Keratinocyte (primary cell): ENCODE measurements around the gene RSPH1. TPM values are rescaled to one million over a fixed set of nuclear protein-coding genes. Genes with fewer than 3 reads are reported as not detected.

Experiments used
- DNase-seq: peaks from one replicate; pipeline ENCODE4 v3.0.0-alpha.2; 2011; ENCODE audit warnings: low read depth, missing footprints, low spot score
- FAIRE-seq: peaks from 2 replicates; lab custom pipeline; 2011; peaks lifted over from hg19 to GRCh38; lab: Jason Lieb, UNC
- H2AFZ ChIP-seq: 2 replicates; pipeline ENCODE4 v1.6.0; 2012; ENCODE audit warnings: low read length, control low read depth, inconsistent platforms; ENCODE audit not compliant: control insufficient read depth
- H3K27ac ChIP-seq: 2 replicates; pipeline ENCODE4 v1.5.1; 2011; ENCODE audit warnings: low read length; ENCODE audit not compliant: control insufficient read depth, insufficient read depth
- H3K27me3 ChIP-seq: 3 replicates; pipeline ENCODE4 v1.6.0; 2011; ENCODE audit warnings: low read length; ENCODE audit not compliant: control insufficient read depth, insufficient read depth; ENCODE audit errors: extremely low read depth
- H3K36me3 ChIP-seq, 2 experiments: 2 replicates in 1 of 2; 3 replicates in 1 of 2; pipeline ENCODE4 v1.5.1; 2011; ENCODE audit warnings: low read length in 2 of 2, mild to moderate bottlenecking in 1 of 2; ENCODE audit not compliant: control insufficient read depth in 2 of 2, insufficient read depth in 2 of 2; ENCODE audit errors: extremely low read depth in 1 of 2
- H3K4me1 ChIP-seq: 3 replicates; pipeline ENCODE4 v1.5.1; 2011; ENCODE audit warnings: low read length; ENCODE audit not compliant: control insufficient read depth, insufficient read depth; ENCODE audit errors: extremely low read depth
- H3K4me2 ChIP-seq: 3 replicates; pipeline ENCODE4 v1.6.0; 2011; ENCODE audit warnings: low read depth, low read length; ENCODE audit not compliant: control insufficient read depth, insufficient read depth; ENCODE audit errors: extremely low read depth
- H3K4me3 ChIP-seq, 3 experiments: fragments of 200-600 bp in 1 of 3; sonication (generic) in 1 of 3; 2 replicates in 2 of 3; 3 replicates in 1 of 3; pipeline ENCODE4 v1.5.1; 2011 to 2016; ENCODE audit warnings: low read length in 3 of 3, mild to moderate bottlenecking in 3 of 3, control low read depth in 2 of 3, inconsistent platforms in 1 of 3, low read depth in 1 of 3, mixed read lengths in 1 of 3, mixed run types in 1 of 3, moderate library complexity in 1 of 3; ENCODE audit not compliant: control insufficient read depth in 2 of 3, insufficient read depth in 2 of 3; ENCODE audit errors: extremely low read depth in 1 of 3
- H3K79me2 ChIP-seq: 2 replicates; pipeline ENCODE4 v1.6.0; 2012; ENCODE audit warnings: low read length; ENCODE audit not compliant: control insufficient read depth, insufficient read depth
- H3K9ac ChIP-seq: 3 replicates; pipeline ENCODE4 v1.6.0; 2011; ENCODE audit warnings: low read length; ENCODE audit not compliant: control insufficient read depth, insufficient read depth; ENCODE audit errors: extremely low read depth
- H3K9me1 ChIP-seq: 3 replicates; pipeline ENCODE4 v1.6.0; 2011; ENCODE audit warnings: low read length; ENCODE audit not compliant: control insufficient read depth, insufficient read depth; ENCODE audit errors: extremely low read depth
- H3K9me3 ChIP-seq: 2 replicates; pipeline ENCODE4 v1.5.1; 2012; ENCODE audit warnings: low read depth, low read length; ENCODE audit not compliant: control insufficient read depth
- H4K20me1 ChIP-seq: 3 replicates; pipeline ENCODE4 v1.6.0; 2011; ENCODE audit warnings: low read length; ENCODE audit not compliant: control insufficient read depth, insufficient read depth; ENCODE audit errors: extremely low read depth
- CTCF ChIP-seq, 3 experiments: IDR thresholded peaks in 1 of 3; conservative IDR thresholded peaks in 1 of 3; optimal IDR thresholded peaks in 1 of 3; 2 replicates in 2 of 3; 3 replicates in 1 of 3; pipeline versions ENCODE3 to v1.5.1; 2011; ENCODE audit warnings: low read length in 3 of 3, mild to moderate bottlenecking in 3 of 3, moderate library complexity in 2 of 3, control low read depth in 1 of 3, inconsistent platforms in 1 of 3; ENCODE audit not compliant: insufficient read depth in 2 of 3; ENCODE audit errors: extremely low read depth in 1 of 3
- EZH2 ChIP-seq: IDR thresholded peaks from one replicate; pipeline ENCODE4 v1.6.1; 2012; ENCODE audit warnings: inconsistent platforms, mild to moderate bottlenecking, low read length, moderate library complexity
- dilution Hi-C: fragments of 300-500 bp; cut with MboI; formaldehyde crosslinking; loops from one replicate; pipeline ENCODE4 v1.7.0; 2020; ENCODE audit warnings: low sequenced_read_pairs; ENCODE audit not compliant: extremely low pct_ligation_motif_present
- polyA plus RNA-seq, 5 experiments: library from polyadenylated mRNA; depleted of rRNA in 3 of 5; stranded (reverse) in 3 of 5; stranded (forward) in 1 of 5; unstranded in 1 of 5; fragments of >200 nt; gene quantifications; 1 replicate in 1 of 5; 2 replicates in 3 of 5; 3 replicates in 1 of 5; pipeline versions ENCODE4 v1.2.1 to v1.2.3, GENCODE V29; 2011 to 2012; ENCODE audit warnings: missing spikeins in 2 of 5, low read depth in 1 of 5, low replicate concordance in 1 of 5

RSPH1 gene
- polyA plus RNA-seq, 1 donor (not counting 4 experiments of a cell fraction or from before 2014, with no cell fraction given): 0.50 TPM

GRCh38 chr21:42463861-42464515 lies 32.0 kb downstream of the RSPH1 start:
- Histone ChIP-seq H3K4me2 (no peak overlapping the region), H4K20me1 (no peaks in the 10 kb centered on the region), H3K36me3 (no peaks in the 10 kb centered on the region), H3K9me1 (no peaks in the 10 kb centered on the region), H2AFZ (no peak overlapping the region), H3K9me3 (no peaks in the 10 kb centered on the region), H3K9ac (no peak overlapping the region), H3K27me3 (no peaks in the 10 kb centered on the region), H3K79me2 (no peaks in the 10 kb centered on the region), H3K4me1 (peaks cover 7% of the 10 kb centered on the region), H3K27ac (no peak overlapping the region), H3K4me3 (no peak overlapping the region)
- FAIRE-seq (no peak), DNase-seq (no peak)
- no peak for TF ChIP-seq CTCF (optimal IDR thresholded peaks at IDR 0.05 in 1 of 3, IDR thresholded peaks at IDR 0.05 in 1 of 3, conservative IDR thresholded peaks at IDR 0.05 in 1 of 3; ENCODE audit: extremely low read depth in 1 of 3, insufficient read depth in 2 of 3, low read length in 3 of 3)
- no peak for TF ChIP-seq EZH2
- dilution Hi-C loops: no loop called here

- Histone ChIP-seq H3K36me3 (no peaks in the 10 kb centered on the region), H3K27me3 (no peaks in the 10 kb centered on the region), H2AFZ (no peak overlapping the region), H3K4me3 (no peak overlapping the region), H3K9me1 (no peaks in the 10 kb centered on the region), H3K9ac (no peak overlapping the region), H3K27ac (no peak overlapping the region), H3K4me1 (no peaks in the 10 kb centered on the region), H3K9me3 (no peaks in the 10 kb centered on the region), H3K4me2 (no peak overlapping the region), H3K79me2 (no peaks in the 10 kb centered on the region), H4K20me1 (no peaks in the 10 kb centered on the region)
- DNase-seq (no peak), FAIRE-seq (no peak)
- no peak for TF ChIP-seq EZH2
- TF ChIP-seq CTCF (optimal IDR thresholded peaks at IDR 0.05 in 1 of 3, IDR thresholded peaks at IDR 0.05 in 1 of 3, conservative IDR thresholded peaks at IDR 0.05 in 1 of 3; ENCODE audit: extremely low read depth in 1 of 3, insufficient read depth in 2 of 3, low read length in 3 of 3): no peak
- dilution Hi-C loops: no loop called here
Measured at GRCh38 chr21:42461881-42462877, 33.8 kb downstream of the RSPH1 start.
